Retinal pigment epithelial cell (primary cell): ENCODE measurements around the gene TBC1D5.
"Not testable (repeated sequence)": the region's sequence is repeated elsewhere in the genome, so short reads cannot be mapped to it uniquely, and the experiment has no call there.

Source experiments
- DNase-seq: peaks from one replicate; pipeline ENCODE4 v3.0.0-alpha.2; 2010; ENCODE audit warnings: low read depth
- H3K4me3 ChIP-seq: 2 replicates; pipeline ENCODE4 v1.5.1; 2011; ENCODE audit warnings: mild to moderate bottlenecking, low read length, control low read depth, moderate library complexity
- CTCF ChIP-seq: conservative IDR thresholded peaks from 2 replicates; pipeline ENCODE4 v1.5.1; 2011; ENCODE audit warnings: low read depth, low read length, control low read depth, inconsistent platforms

The TBC1D5 gene

GRCh38 chr3:17136136-17136721 is 606.2 kb downstream of the TBC1D5 start:
- H3K4me3 ChIP-seq = no peak overlapping the region
- TF ChIP-seq CTCF = no peak
- DNase-seq = no peak

GRCh38 chr3:17135696-17136095 is 606.7 kb downstream of the TBC1D5 start:
- no peak overlapping the region for H3K4me3 ChIP-seq
- DNase-seq = no peak
- TF ChIP-seq CTCF = no peak

DNA sequence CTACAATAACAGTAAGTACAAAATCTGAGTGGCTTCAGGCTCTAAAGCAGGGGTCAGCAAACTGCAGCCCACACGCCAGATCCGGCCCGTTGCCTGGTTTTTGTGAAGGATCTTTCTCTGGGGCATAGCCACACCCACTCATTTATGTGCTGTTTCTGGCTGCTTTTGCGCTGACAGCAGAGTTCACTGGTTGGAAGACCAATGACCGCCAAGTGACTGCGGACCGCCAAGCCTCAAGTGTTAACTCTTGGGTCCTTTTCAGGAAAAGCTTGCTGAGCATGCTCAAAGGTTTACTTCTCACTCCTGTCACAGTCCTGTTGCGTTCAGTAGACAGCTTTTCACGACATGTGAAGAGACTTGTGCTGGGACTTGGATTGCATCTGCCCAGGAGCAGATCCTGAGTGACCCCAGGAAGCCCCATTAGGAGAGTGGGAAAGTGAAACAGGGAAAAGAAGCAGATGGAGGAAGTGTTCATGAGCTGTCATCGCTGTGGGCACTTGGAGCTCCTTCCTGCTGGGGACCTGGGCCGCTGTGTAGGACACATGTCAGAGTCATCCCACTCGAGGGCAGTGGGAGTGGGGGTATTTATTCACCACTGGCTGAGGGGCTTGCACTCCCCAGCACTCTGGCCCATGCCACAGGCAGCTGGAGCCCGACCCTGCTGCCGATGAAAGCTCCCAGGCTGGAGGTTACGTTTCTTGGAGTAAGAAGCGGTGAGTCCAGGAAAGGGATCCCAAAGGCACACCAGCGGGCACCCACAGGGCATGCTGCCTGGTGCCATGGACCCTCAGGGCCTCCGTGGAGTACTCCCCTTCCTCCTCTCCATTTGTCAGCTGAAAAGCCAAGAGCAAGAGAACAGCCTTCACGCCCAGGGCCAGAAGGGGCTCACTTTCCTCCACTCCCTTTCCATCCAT is 608.5 kb downstream of the TBC1D5 start:
- no peak overlapping the region for H3K4me3 ChIP-seq
- no peak for DNase-seq
- no peak for TF ChIP-seq CTCF

GRCh38 chr3:17132286-17133115 is 609.9 kb downstream of the TBC1D5 start:
- no peak for DNase-seq
- no peak for TF ChIP-seq CTCF
- H3K4me3 ChIP-seq = no peak overlapping the region

- no peak overlapping the region for H3K4me3 ChIP-seq
- no peak for DNase-seq
- TF ChIP-seq CTCF = no peak
Measured at GRCh38 chr3:17130956-17131355, 611.5 kb downstream of the TBC1D5 start.

DNA sequence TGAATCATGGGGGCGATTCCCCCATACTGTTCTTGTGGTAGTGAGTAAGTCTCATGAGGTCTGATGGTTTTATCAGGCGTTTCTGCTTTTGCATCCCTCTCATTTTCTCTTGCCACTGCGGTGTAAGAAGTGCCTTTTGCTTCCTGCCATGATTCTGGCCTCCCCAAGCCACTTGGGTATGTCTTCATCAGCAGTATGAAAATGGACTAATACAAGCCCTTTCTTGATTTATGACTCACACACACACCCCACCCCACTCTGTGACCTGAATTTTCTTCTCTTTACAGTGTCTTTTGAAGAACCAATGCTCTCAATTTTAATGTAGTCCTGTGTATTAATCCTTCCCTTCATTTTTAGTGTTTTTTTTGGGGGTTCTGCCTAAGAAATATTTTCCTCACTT is 612.9 kb downstream of the TBC1D5 start:
- no peak overlapping the region for H3K4me3 ChIP-seq
- no peak for DNase-seq
- no peak for TF ChIP-seq CTCF

DNA sequence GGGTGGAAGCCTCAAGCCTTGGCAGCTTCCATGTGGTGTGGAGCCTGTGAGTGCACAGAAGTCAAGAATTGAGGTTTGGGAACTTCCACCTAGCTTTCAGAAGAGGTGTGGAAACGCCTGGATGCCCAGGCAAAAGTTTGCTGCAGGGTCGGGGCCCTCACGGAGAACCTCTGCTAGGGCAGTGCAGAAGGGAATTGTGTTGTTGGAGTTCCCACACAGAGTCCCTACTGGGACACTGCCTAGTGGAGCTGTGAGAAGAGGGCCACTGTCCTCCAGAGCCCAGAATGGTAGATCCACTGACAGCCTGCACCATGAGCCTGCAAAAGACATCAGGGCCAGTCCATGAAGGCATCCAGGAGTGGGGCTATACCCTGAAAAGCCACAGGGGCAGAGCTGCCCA is 613.8 kb downstream of the TBC1D5 start:
- not testable (repeated sequence) for DNase-seq

More for the DNA sequence above, 613.8 kb downstream of the TBC1D5 start:
- H3K4me3 ChIP-seq = not testable (repeated sequence)
